ENCODE measurements around the gene ARHGDIA.

DNA sequence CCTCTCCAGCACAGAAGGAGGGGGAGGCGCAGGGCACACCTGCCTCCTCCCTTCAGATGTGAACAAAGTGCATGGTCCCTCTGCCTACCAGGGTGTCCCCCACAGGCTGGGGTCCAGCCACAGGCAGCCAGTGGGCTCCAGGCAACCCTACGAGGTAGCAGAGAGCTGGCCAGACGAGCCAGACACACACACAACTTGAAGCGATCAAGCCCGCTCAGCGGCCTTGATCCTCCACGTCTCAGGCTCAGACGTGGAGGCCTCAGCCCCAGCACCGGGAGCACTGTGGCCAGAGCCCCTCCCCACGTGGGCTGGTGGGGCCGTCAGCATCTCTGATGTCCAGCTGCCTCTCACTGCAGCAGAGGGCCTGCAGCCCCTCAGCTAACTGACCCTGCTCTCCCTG is 46.5 kb downstream of the ARHGDIA start:
- TF ChIP-seq, protein P1, sequence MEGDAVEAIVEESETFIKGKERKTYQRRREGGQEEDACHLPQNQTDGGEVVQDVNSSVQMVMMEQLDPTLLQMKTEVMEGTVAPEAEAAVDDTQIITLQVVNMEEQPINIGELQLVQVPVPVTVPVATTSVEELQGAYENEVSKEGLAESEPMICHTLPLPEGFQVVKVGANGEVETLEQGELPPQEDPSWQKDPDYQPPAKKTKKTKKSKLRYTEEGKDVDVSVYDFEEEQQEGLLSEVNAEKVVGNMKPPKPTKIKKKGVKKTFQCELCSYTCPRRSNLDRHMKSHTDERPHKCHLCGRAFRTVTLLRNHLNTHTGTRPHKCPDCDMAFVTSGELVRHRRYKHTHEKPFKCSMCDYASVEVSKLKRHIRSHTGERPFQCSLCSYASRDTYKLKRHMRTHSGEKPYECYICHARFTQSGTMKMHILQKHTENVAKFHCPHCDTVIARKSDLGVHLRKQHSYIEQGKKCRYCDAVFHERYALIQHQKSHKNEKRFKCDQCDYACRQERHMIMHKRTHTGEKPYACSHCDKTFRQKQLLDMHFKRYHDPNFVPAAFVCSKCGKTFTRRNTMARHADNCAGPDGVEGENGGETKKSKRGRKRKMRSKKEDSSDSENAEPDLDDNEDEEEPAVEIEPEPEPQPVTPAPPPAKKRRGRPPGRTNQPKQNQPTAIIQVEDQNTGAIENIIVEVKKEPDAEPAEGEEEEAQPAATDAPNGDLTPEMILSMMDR (IDR thresholded peaks at IDR 0.05) = no peak
- no peak for TF ChIP-seq POLR2A (IDR thresholded peaks at IDR 0.05)
